SK-N-MC (cell line): Measurements from ENCODE around the gene HOXC12.

Source experiments
- FOXP2 ChIP-seq: optimal IDR thresholded peaks from 2 replicates; pipeline ENCODE3; 2011; ENCODE audit warnings: mild to moderate bottlenecking, moderate library complexity; ENCODE audit not compliant: insufficient read depth; ENCODE audit errors: extremely low read length, control extremely low read depth
- POLR2AphosphoS5 ChIP-seq: IDR thresholded peaks from 2 replicates; pipeline ENCODE4 v1.6.1; 2012; ENCODE audit warnings: mild to moderate bottlenecking, low read depth, low read length, borderline replicate concordance

DNA sequence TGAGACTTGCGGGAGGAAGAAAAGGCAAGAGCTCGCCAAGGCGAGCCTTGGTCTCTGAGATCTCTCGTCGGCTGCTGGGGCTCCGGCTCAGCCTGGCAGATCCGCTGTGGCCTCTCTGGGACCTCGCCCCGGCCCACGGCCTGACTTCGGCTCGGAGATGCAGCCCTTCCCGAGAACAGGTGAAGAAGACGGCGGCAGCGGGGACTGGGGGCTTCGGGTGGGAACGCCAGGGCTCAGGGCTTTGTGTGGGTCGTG is 39.2 kb downstream of the HOXC12 start:
- TF ChIP-seq FOXP2: no peak
- TF ChIP-seq POLR2AphosphoS5: no peak
